AG09309 (cell line): ENCODE data around the gene LACTBL1.
"Not testable (repeated sequence)": the region's sequence is repeated elsewhere in the genome, so short reads cannot be mapped to it uniquely, and the experiment has no call there.

Experiments used
- DNase-seq: peaks from one replicate; pipeline ENCODE4 v3.0.0-alpha.2; 2010; ENCODE audit warnings: low read depth
- H3K4me3 ChIP-seq: 2 replicates; pipeline ENCODE4 v1.5.1; 2011; ENCODE audit warnings: mild to moderate bottlenecking, low read depth, low read length, moderate library complexity; ENCODE audit not compliant: control insufficient read depth
- TF ChIP-seq, protein P1 (sequence below): IDR thresholded peaks from 2 replicates; pipeline ENCODE4 v1.5.1; 2011; ENCODE audit warnings: mild to moderate bottlenecking, low read depth, low read length, inconsistent platforms; ENCODE audit not compliant: insufficient read depth, control insufficient read depth; ENCODE audit errors: missing control alignments

LACTBL1 gene

DNA sequence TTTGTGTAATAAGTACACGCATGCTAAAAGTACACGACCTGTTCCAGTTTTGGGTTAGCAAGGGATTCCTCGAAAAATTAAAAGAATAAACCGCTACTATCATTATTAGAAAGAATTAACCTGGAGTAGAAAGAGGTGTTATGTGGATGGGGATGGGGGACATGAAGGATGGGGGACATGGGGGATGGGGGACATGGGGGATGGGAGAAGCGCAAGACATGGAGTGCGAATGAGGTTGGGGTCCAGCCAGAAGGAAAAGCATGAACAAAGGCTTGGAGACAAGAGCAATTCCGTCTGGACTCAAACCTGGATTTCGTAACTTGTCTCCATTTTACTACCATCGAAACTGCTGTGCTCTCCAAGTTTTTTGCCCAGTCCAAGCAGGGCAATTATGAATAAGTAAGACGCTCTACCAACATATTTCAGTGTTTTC is 46.0 kb upstream of the LACTBL1 start:
- H3K4me3 ChIP-seq, result peak overlapping the region; percentile 89
- TF ChIP-seq, protein P1, sequence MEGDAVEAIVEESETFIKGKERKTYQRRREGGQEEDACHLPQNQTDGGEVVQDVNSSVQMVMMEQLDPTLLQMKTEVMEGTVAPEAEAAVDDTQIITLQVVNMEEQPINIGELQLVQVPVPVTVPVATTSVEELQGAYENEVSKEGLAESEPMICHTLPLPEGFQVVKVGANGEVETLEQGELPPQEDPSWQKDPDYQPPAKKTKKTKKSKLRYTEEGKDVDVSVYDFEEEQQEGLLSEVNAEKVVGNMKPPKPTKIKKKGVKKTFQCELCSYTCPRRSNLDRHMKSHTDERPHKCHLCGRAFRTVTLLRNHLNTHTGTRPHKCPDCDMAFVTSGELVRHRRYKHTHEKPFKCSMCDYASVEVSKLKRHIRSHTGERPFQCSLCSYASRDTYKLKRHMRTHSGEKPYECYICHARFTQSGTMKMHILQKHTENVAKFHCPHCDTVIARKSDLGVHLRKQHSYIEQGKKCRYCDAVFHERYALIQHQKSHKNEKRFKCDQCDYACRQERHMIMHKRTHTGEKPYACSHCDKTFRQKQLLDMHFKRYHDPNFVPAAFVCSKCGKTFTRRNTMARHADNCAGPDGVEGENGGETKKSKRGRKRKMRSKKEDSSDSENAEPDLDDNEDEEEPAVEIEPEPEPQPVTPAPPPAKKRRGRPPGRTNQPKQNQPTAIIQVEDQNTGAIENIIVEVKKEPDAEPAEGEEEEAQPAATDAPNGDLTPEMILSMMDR, result no peak
- no peak for DNase-seq

DNA sequence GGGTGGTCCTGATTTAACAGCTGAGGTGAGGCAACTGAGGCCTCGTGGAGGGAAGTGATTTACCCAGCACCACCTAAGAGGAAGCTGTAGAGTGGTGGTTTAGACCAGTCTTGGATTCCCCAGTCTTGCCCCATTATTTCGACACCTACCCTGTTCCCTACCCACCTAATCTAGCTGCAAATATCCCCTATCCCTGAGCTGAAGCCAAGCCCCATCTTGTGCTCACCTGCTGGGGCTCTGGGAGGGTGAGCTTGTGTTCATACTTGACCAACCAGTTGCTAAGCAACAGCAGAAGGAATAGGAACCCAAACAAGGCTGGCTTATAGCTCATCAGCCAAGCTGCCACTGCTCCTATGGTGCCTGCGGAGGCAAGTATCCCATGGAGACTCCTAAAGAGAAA is 41.0 kb upstream of the LACTBL1 start:
- DNase-seq, result no peak
- TF ChIP-seq, protein P1, result no peak
- no peak overlapping the region for H3K4me3 ChIP-seq

DNA sequence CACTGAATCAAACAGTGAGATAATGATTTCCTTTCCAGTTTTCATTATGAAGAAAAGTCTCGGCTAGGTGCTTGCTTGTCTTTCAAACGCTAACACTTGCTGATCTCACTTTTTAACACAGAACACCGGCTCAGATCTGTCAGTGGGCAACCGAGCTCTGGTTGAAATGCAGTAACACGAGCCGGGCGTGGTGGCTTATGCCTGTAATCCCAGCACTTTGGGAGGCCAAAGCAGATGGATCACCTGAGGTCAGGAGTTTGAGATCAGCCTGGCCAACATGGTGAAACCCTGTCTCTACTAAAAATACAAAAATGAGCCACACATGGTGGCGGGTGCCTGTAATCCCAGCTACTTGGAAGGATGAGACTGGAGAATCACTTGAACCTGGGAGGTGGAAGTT is 37.4 kb upstream of the LACTBL1 start:
- H3K4me3 ChIP-seq, DNase-seq: not testable (repeated sequence)

DNA sequence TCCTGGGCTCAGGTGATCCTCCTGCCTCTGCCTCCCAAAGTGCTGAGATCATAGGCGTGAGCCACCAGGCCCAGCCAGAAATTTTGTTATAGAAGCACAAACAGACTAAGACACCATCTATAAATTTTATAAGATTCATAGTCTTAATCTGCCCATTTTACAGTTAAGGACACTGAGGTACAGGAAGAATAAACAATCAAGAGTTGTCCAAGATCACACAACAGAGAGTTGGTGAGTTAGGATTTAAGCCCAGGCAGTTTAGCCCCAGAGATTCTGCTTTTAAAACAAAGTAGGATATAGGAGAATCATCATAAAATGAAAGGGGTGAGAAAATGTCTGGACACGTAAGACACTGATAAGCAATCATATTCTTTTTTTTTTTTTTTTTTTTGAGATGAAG is 36.2 kb upstream of the LACTBL1 start:
- TF ChIP-seq, protein P1, result no peak
- DNase-seq, result no peak
- H3K4me3 ChIP-seq, result no peak overlapping the region

DNA sequence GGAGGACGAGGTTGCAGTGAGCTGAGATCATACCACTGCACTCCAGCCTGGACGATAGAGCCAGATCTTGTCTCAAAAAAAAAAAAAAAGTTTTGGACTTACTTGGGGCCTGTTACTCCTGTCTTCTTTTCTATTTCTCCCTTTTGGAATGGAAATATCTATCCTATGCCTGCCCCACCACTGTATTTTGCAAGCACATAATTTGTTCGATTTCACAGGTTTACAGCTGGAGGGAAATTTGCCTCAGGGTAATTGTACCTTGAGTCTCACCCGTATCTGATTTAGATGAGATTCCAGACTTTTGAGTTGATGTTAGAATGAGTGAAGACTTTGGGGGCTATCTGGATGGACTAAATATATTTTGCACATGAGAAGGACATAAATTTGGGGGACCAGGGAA is 34.4 kb upstream of the LACTBL1 start:
- no peak overlapping the region for H3K4me3 ChIP-seq
- DNase-seq, result no peak
- TF ChIP-seq, protein P1, result no peak

DNA sequence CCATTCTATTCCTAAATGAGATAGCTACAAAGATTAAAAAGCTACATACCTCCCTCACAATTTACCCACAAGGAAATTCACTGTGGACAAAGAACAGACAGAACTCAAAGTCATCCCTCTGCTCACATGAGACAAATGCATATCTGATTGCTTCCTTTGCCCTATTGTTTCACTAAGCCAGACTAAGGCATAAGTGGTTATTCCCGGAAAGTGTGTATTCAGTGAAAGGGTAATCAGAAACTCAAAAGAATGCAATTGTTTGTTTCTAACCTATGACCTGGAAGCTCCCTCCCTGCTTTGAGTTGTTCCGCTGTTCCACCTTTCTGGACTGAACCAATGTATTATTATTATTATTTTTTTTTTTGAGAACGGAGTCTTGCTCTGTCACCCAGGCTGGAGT is 32.1 kb upstream of the LACTBL1 start:
- DNase-seq, H3K4me3 ChIP-seq: not testable (repeated sequence)

DNA sequence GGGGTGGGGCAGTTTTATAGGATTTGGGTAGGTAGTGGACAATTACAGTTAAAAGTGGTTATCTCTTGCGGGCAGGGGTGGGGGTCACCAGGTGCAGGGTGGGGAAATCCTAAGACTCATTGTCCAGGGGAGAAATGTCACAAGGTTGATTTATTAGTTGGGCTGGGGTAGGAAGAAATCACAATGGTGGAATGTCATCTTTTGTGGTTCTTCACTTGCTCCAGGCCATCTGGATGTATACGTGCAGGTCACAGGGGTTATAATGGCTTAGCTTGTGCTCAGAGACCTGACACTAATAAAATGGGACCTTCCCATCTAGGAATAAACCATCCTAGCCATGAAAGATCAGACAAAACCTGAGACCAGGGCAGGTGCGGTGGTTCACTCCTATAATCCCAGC is 31.4 kb upstream of the LACTBL1 start:
- TF ChIP-seq, protein P1, result no peak
- DNase-seq, result no peak
- H3K4me3 ChIP-seq, result no peak overlapping the region

DNA sequence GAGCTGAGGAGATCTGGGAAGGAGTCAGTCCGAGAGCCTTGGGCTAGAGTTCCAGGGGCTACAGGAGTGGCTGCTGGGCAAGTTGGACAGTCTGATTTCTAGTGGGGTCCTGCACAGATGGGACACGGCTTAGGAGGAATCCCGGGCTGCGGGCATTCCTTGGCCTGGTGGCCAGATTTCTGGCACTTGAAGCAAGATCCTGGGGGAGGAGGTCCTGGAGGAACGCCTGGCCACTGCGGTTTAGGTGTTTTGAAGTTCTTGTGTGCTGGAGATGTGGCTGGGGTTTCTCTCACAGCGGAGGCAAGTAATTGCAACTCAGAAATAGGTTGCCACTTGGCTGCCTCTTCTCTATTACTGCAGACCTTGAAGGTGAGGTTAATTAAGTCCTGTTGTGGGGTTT is 29.6 kb upstream of the LACTBL1 start:
- DNase-seq, H3K4me3 ChIP-seq: not testable (repeated sequence)

DNA sequence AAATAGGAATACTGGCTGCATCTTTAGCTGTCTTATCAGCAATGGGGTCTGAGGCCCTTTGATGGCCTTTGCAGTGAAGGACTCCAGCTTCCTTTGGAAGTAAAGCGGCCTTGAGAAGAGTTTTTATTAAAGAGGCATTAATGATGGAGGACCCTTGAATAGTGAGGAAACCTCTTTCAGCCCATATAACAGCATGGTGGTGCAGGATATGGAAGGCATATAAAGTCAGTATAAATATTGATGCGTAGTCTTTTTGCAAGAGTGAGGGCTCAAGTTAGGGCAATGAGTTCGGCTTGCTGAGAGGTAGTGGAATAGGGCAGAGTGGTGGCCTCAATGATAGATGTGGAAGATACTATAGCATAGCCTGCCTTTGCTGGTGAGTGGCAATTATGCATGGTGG is 27.5 kb upstream of the LACTBL1 start:
- not testable (repeated sequence) for DNase-seq, H3K4me3 ChIP-seq

DNA sequence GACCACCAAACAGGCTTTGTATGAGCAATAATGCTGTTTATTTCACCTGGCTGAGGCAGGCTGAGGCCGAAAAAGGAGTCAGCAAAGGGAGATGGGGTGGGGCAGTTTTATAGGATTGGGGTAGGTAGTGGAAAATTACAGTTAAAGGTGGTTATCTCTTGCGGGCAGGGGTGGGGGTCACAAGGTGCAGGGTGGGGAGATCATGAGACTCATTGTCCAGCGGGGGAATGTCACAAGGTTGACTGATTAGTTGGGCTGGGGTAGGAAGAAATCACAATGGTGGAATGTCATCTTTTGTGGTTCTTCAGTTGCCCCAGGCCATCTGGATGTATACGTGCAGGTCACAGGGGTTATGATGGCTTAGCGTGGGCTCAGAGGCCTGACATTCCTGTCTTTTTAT is 24.9 kb upstream of the LACTBL1 start:
- DNase-seq, H3K4me3 ChIP-seq: not testable (repeated sequence)
